NCI-H446 treated with DMSO at 0.1 percent for 48 hours (cell line): Measurements from ENCODE around the gene STK11.

Experiments used
- DNase-seq: peaks from one replicate; lab custom pipeline; 2025; lab: John Stamatoyannopoulos, UW

The STK11 gene

GRCh38 chr19:1261798-1262622 lies 56.4 kb downstream of the STK11 start:
- DNase-seq = no peak

GRCh38 chr19:1262623-1263123 lies 57.1 kb downstream of the STK11 start:
- no peak for DNase-seq

GRCh38 chr19:1263188-1263587 lies 57.6 kb downstream of the STK11 start:
- DNase-seq = no peak

- no peak for DNase-seq
Observed at GRCh38 chr19:1264801-1265614, 59.4 kb downstream of the STK11 start.

- DNase-seq = no peak
Observed at GRCh38 chr19:1265615-1266128, 60.1 kb downstream of the STK11 start.

GRCh38 chr19:1266129-1266915 lies 60.7 kb downstream of the STK11 start:
- DNase-seq = peak; percentile 40

GRCh38 chr19:1266916-1267476 lies 61.4 kb downstream of the STK11 start:
- no peak for DNase-seq

- DNase-seq = no peak
Observed at GRCh38 chr19:1267477-1268225, 62.1 kb downstream of the STK11 start.

- no peak for DNase-seq
Observed at GRCh38 chr19:1268226-1269064, 62.9 kb downstream of the STK11 start.

- DNase-seq = peak; percentile 99
Observed at GRCh38 chr19:1269065-1269477, 63.5 kb downstream of the STK11 start, which contains the start of gene CIRBP. Gene CIRBP, plus strand, starts transcription at chr19:1269332. Its CDS starts 1,602 bp downstream, at chr19:1270934.

- peak; percentile 94 for DNase-seq
Observed at GRCh38 chr19:1269478-1270212, 64.1 kb downstream of the STK11 start.

GRCh38 chr19:1270213-1270853 lies 64.8 kb downstream of the STK11 start:
- peak; percentile 43 for DNase-seq

GRCh38 chr19:1270854-1271527 lies 65.4 kb downstream of the STK11 start:
- DNase-seq = no peak

GRCh38 chr19:1271528-1272422 lies 66.2 kb downstream of the STK11 start:
- no peak for DNase-seq

- no peak for DNase-seq
Observed at GRCh38 chr19:1272423-1273262, 67.1 kb downstream of the STK11 start.
